H54 (cell line): ENCODE data around the gene KRTAP5-7.
"Not testable (repeated sequence)": the region's sequence is repeated elsewhere in the genome, so short reads cannot be mapped to it uniquely, and the experiment has no call there.

ENCODE experiments used
- DNase-seq: peaks from one replicate; pipeline ENCODE4 v3.0.0; 2011; ENCODE audit warnings: low spot score, mixed read lengths; ENCODE audit not compliant: insufficient read length
- FAIRE-seq: peaks from 3 replicates; lab custom pipeline; 2011; peaks lifted over from hg19 to GRCh38; lab: Jason Lieb, UNC
- POLR2A ChIP-seq: IDR thresholded peaks from 2 replicates; pipeline ENCODE4 v1.6.1; 2011; ENCODE audit warnings: low read depth, mild to moderate bottlenecking, low read length

The KRTAP5-7 gene

GRCh38 chr11:71535825-71536224 lies 8.8 kb downstream of the KRTAP5-7 start:
- TF ChIP-seq POLR2A, result no peak
- DNase-seq, result no peak
- FAIRE-seq, result no peak

- FAIRE-seq (no peak), DNase-seq (no peak)
- no peak for TF ChIP-seq POLR2A
Observed at GRCh38 chr11:71537537-71537936, 10.5 kb downstream of the KRTAP5-7 start.

- not testable (repeated sequence) for FAIRE-seq, DNase-seq
Observed at GRCh38 chr11:71537977-71538665, 11.1 kb downstream of the KRTAP5-7 start, which contains the start of gene KRTAP5-8. Gene KRTAP5-8, plus strand, starts transcription at chr11:71538025. Its CDS starts 31 bp downstream, at chr11:71538056.

- FAIRE-seq, result no peak
- no peak for TF ChIP-seq POLR2A
- no peak for DNase-seq
Observed at GRCh38 chr11:71538666-71538990, 11.6 kb downstream of the KRTAP5-7 start.

GRCh38 chr11:71539017-71539416 lies 11.9 kb downstream of the KRTAP5-7 start:
- FAIRE-seq (no peak), DNase-seq (no peak)
- no peak for TF ChIP-seq POLR2A

GRCh38 chr11:71539971-71540370 lies 12.9 kb downstream of the KRTAP5-7 start:
- DNase-seq, FAIRE-seq: not testable (repeated sequence)

- FAIRE-seq, DNase-seq: not testable (repeated sequence)
Observed at GRCh38 chr11:71540521-71541304, 13.6 kb downstream of the KRTAP5-7 start.

GRCh38 chr11:71542382-71542781 lies 15.3 kb downstream of the KRTAP5-7 start:
- no peak for FAIRE-seq
- no peak for TF ChIP-seq POLR2A

GRCh38 chr11:71542879-71543777 lies 16.1 kb downstream of the KRTAP5-7 start:
- FAIRE-seq (no peak), DNase-seq (no peak)
- no peak for TF ChIP-seq POLR2A

More at GRCh38 chr11:71542382-71542781, 15.3 kb downstream of the KRTAP5-7 start:
- DNase-seq, result no peak

- FAIRE-seq (no peak), DNase-seq (no peak)
- no peak for TF ChIP-seq POLR2A
Observed at GRCh38 chr11:71543866-71544265, 16.8 kb downstream of the KRTAP5-7 start.

GRCh38 chr11:71544525-71545214 lies 17.6 kb downstream of the KRTAP5-7 start:
- TF ChIP-seq POLR2A, result no peak
- FAIRE-seq (no peak), DNase-seq (no peak)

- no peak for DNase-seq
- no peak for FAIRE-seq
- TF ChIP-seq POLR2A, result no peak
Observed at GRCh38 chr11:71545405-71545966, 18.4 kb downstream of the KRTAP5-7 start.

- FAIRE-seq, result no peak
- no peak for TF ChIP-seq POLR2A
- no peak for DNase-seq
Observed at GRCh38 chr11:71548120-71548519, 21.1 kb downstream of the KRTAP5-7 start, which contains the start of gene KRTAP5-9. Gene KRTAP5-9, plus strand, starts transcription at chr11:71548420. Its CDS starts 238 bp downstream, at chr11:71548658.
